Trophoblast cell (in vitro differentiated cells and primary cell): ENCODE results near the gene TMEM121.
A peak's percentile ranks its signal among the peaks of the same experiment; 100 is the strongest.

Source experiments
- DNase-seq, 2 donors: peaks; one replicate each; pipeline ENCODE4 v3.0.0-alpha.2; 2016
- H2AFZ ChIP-seq: 2 replicates; pipeline ENCODE4 v1.6.1; 2013; ENCODE audit warnings: low read length, moderate library complexity, mild to moderate bottlenecking; ENCODE audit not compliant: insufficient read depth, poor library complexity
- H2AK5ac ChIP-seq: 2 replicates; pipeline ENCODE4 v1.6.1; 2013; ENCODE audit warnings: mild to moderate bottlenecking, low read length
- H2BK120ac ChIP-seq: 2 replicates; pipeline ENCODE4 v1.6.1; 2013; ENCODE audit warnings: low read length, mild to moderate bottlenecking, moderate library complexity; ENCODE audit not compliant: insufficient read depth, poor library complexity
- H2BK12ac ChIP-seq: 2 replicates; pipeline ENCODE4 v1.6.1; 2013; ENCODE audit warnings: mild to moderate bottlenecking, low read length, moderate library complexity
- H2BK5ac ChIP-seq: 2 replicates; pipeline ENCODE4 v1.6.1; 2013; ENCODE audit warnings: low read length, low read depth, moderate library complexity, mild to moderate bottlenecking; ENCODE audit not compliant: poor library complexity
- H3K14ac ChIP-seq: 2 replicates; pipeline ENCODE4 v1.6.1; 2013; ENCODE audit warnings: mild to moderate bottlenecking, low read length
- H3K18ac ChIP-seq: 2 replicates; pipeline ENCODE4 v1.6.1; 2013; ENCODE audit warnings: mild to moderate bottlenecking, low read length
- H3K23ac ChIP-seq: 2 replicates; pipeline ENCODE4 v1.6.1; 2013; ENCODE audit warnings: low read length
- H3K27ac ChIP-seq: 2 replicates; pipeline ENCODE4 v1.5.1; 2013; ENCODE audit warnings: low read depth, mild to moderate bottlenecking, inconsistent platforms, low read length, moderate library complexity
- H3K27me3 ChIP-seq: 2 replicates; pipeline ENCODE4 v1.6.1; 2013; ENCODE audit warnings: inconsistent platforms, mild to moderate bottlenecking, low read length, moderate library complexity; ENCODE audit not compliant: insufficient read depth
- H3K36me3 ChIP-seq, 2 experiments: 1 replicate in 1 of 2; 2 replicates in 1 of 2; pipeline ENCODE4 v1.6.1; 2013; ENCODE audit warnings: low read length in 2 of 2, mild to moderate bottlenecking in 2 of 2, moderate library complexity in 1 of 2; ENCODE audit not compliant: insufficient read depth in 2 of 2, control insufficient read depth in 1 of 2
- H3K4ac ChIP-seq: 2 replicates; pipeline ENCODE4 v1.6.1; 2013; ENCODE audit warnings: low read depth, mild to moderate bottlenecking, low read length, moderate library complexity
- H3K4me1 ChIP-seq, 2 experiments: 1 replicate in 1 of 2; 2 replicates in 1 of 2; pipeline ENCODE4 v1.6.1; 2013; ENCODE audit warnings: low read length in 2 of 2, mild to moderate bottlenecking in 2 of 2, moderate library complexity in 1 of 2; ENCODE audit not compliant: insufficient read depth in 2 of 2, control insufficient read depth in 1 of 2
- H3K4me2 ChIP-seq: 2 replicates; pipeline ENCODE4 v1.6.1; 2013; ENCODE audit warnings: inconsistent platforms, mild to moderate bottlenecking, low read length, moderate library complexity
- H3K4me3 ChIP-seq: 2 replicates; pipeline ENCODE4 v1.5.1; 2013; ENCODE audit warnings: mild to moderate bottlenecking, low read depth, low read length, inconsistent platforms
- H3K79me1 ChIP-seq: one replicate; pipeline ENCODE4 v1.6.1; 2013; ENCODE audit warnings: low read length
- H3K79me2 ChIP-seq: 2 replicates; pipeline ENCODE4 v1.6.1; 2013; ENCODE audit warnings: low read length, mild to moderate bottlenecking; ENCODE audit not compliant: control insufficient read depth, insufficient read depth, poor library complexity
- H3K9ac ChIP-seq: 2 replicates; pipeline ENCODE4 v1.6.1; 2013; ENCODE audit warnings: mild to moderate bottlenecking, low read length
- H3K9me3 ChIP-seq: 2 replicates; pipeline ENCODE4 v1.6.1; 2013; ENCODE audit warnings: low read depth, mild to moderate bottlenecking, control low read depth, inconsistent platforms, low read length; ENCODE audit not compliant: insufficient read depth
- H4K12ac ChIP-seq: 2 replicates; pipeline ENCODE4 v1.6.1; 2013; ENCODE audit warnings: low read depth, mild to moderate bottlenecking, low read length, moderate library complexity
- H4K8ac ChIP-seq: 2 replicates; pipeline ENCODE4 v1.6.1; 2013; ENCODE audit warnings: low read depth, mild to moderate bottlenecking, low read length, moderate library complexity
- H4K91ac ChIP-seq: one replicate; pipeline ENCODE4 v1.6.1; 2013; ENCODE audit warnings: low read depth, mild to moderate bottlenecking, low read length, moderate library complexity
- WGBS: extraction: QIAGEN DNeasy Blood & Tissue Kit; methylation state at CpG from one replicate; pipeline ENCODE4 v1.1.7; 2013; ENCODE audit warnings: missing lambda C conversion rate; ENCODE audit not compliant: insufficient read length, insufficient coverage; ENCODE audit errors: extremely low coverage; 5-methylcytosine and 5-hydroxymethylcytosine counted together

TMEM121 gene

GRCh38 chr14:105537580-105538474, 11.4 kb downstream of the TMEM121 start:
- Histone ChIP-seq H2BK120ac (no peak overlapping the region), H3K4me3 (no peak overlapping the region)

GRCh38 chr14:105538481-105539049, 12.2 kb downstream of the TMEM121 start:
- Histone ChIP-seq H3K9ac (no peak overlapping the region), H3K79me1 (no peaks in the 10 kb centered on the region), H2AK5ac (no peak overlapping the region), H3K4me1 (no peaks in the 10 kb centered on the region), H3K27ac (no peak overlapping the region), H4K8ac (no peak overlapping the region), H4K12ac (no peak overlapping the region), H3K27me3 (no peaks in the 10 kb centered on the region), H3K79me2 (no peaks in the 10 kb centered on the region), H3K18ac (no peak overlapping the region), H2AFZ (no peak overlapping the region), H3K14ac (no peak overlapping the region), H3K9me3 (peaks cover 66% of the 10 kb centered on the region), H2BK120ac (no peak overlapping the region), H3K4me2 (no peak overlapping the region), H3K4me3 (no peak overlapping the region), H4K91ac (no peak overlapping the region), H3K23ac (no peak overlapping the region), H3K36me3 (no peaks in the 10 kb centered on the region), H2BK5ac (no peak overlapping the region), H2BK12ac (no peak overlapping the region), H3K4ac (no peak overlapping the region)
- DNase-seq = no peak
- no CpG with 5 or more reads among the region's 23 CpGs for WGBS

More at GRCh38 chr14:105537580-105538474, 11.4 kb downstream of the TMEM121 start:
- Histone ChIP-seq H2BK5ac (no peak overlapping the region), H3K4me2 (no peak overlapping the region), H3K9me3 (peaks cover 73% of the 10 kb centered on the region), H3K14ac (no peak overlapping the region), H4K8ac (no peak overlapping the region), H3K36me3 (no peaks in the 10 kb centered on the region), H3K9ac (no peak overlapping the region), H3K4ac (no peak overlapping the region), H2BK12ac (no peak overlapping the region), H3K79me1 (no peaks in the 10 kb centered on the region), H3K23ac (no peak overlapping the region), H3K18ac (no peak overlapping the region), H2AK5ac (no peak overlapping the region), H2AFZ (no peak overlapping the region), H4K91ac (no peak overlapping the region), H4K12ac (no peak overlapping the region), H3K27me3 (no peaks in the 10 kb centered on the region), H3K4me1 (no peaks in the 10 kb centered on the region), H3K79me2 (no peaks in the 10 kb centered on the region), H3K27ac (no peak overlapping the region)
- no CpG with 5 or more reads among the region's 30 CpGs for WGBS
- DNase-seq = peak; percentile 52 to 54

- Histone ChIP-seq H4K8ac (no peak overlapping the region), H3K4me2 (no peak overlapping the region), H2BK12ac (no peak overlapping the region), H2AK5ac (no peak overlapping the region), H3K4me1 (no peaks in the 10 kb centered on the region), H3K14ac (no peak overlapping the region), H3K18ac (no peak overlapping the region), H3K27ac (no peak overlapping the region), H4K91ac (no peak overlapping the region), H2BK120ac (no peak overlapping the region), H3K4me3 (no peak overlapping the region), H3K23ac (no peak overlapping the region), H3K4ac (no peak overlapping the region), H2BK5ac (no peak overlapping the region), H2AFZ (no peak overlapping the region), H3K9ac (no peak overlapping the region), H3K36me3 (no peaks in the 10 kb centered on the region), H3K79me2 (no peaks in the 10 kb centered on the region), H3K27me3 (no peaks in the 10 kb centered on the region), H3K9me3 (peaks cover 58% of the 10 kb centered on the region), H3K79me1 (no peaks in the 10 kb centered on the region), H4K12ac (no peak overlapping the region)
- no peak for DNase-seq
- WGBS = no CpG with 5 or more reads among the region's 9 CpGs
Measured at GRCh38 chr14:105540811-105541210, 14.4 kb downstream of the TMEM121 start.

GRCh38 chr14:105541218-105541875, 15.0 kb downstream of the TMEM121 start:
- no peaks in the 10 kb centered on the region for H3K36me3 ChIP-seq

More at GRCh38 chr14:105541218-105541875, 15.0 kb downstream of the TMEM121 start:
- H2BK5ac ChIP-seq = no peak overlapping the region
- no peak overlapping the region for H3K27ac ChIP-seq
- no peak overlapping the region for H4K91ac ChIP-seq
- H3K4me3 ChIP-seq = no peak overlapping the region
- H3K79me2 ChIP-seq = no peaks in the 10 kb centered on the region
- no peak overlapping the region for H3K14ac ChIP-seq
- H3K4ac ChIP-seq = no peak overlapping the region
- no peaks in the 10 kb centered on the region for H3K4me1 ChIP-seq
- H3K23ac ChIP-seq = no peak overlapping the region
- no peak overlapping the region for H4K8ac ChIP-seq
- no peak overlapping the region for H2AFZ ChIP-seq
- H2BK12ac ChIP-seq = no peak overlapping the region
- DNase-seq = no peak
- peaks cover 53% of the 10 kb centered on the region for H3K9me3 ChIP-seq
- H3K9ac ChIP-seq = no peak overlapping the region
- H4K12ac ChIP-seq = no peak overlapping the region
- H3K4me2 ChIP-seq = no peak overlapping the region
- H3K18ac ChIP-seq = no peak overlapping the region
- no peaks in the 10 kb centered on the region for H3K27me3 ChIP-seq
- WGBS = no CpG with 5 or more reads among the region's 19 CpGs
- H3K79me1 ChIP-seq = no peaks in the 10 kb centered on the region
- H2AK5ac ChIP-seq = no peak overlapping the region
- no peak overlapping the region for H2BK120ac ChIP-seq
